Measurements from ENCODE around the gene PTPRD.

DNA sequence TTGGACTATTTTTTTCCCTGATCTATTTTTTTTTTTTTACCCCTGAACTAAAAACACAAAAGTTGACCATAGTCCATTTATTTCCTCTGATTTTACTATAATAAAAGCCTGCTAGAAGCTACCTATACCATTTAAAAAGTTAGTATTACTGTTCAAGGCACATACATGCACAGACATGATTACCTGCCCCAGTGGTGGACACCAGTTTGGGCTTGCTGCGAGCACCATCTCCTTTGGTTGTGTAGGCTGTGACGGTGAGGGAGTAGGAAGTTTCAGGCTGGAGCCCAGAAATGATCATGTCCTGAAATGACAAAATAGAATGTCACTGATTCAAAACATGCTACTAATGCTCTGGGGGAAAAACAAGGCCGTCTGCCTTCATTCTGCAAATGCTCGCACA lies 2120.1 kb downstream of the PTPRD start:
- no peak for TF ChIP-seq CTCF (IDR thresholded peaks at IDR 0.05 in 2 of 3, conservative IDR thresholded peaks at IDR 0.05 in 1 of 3; ENCODE audit: borderline replicate concordance in 1 of 3, insufficient read depth in 1 of 3, low read depth in 2 of 3, low read length in 2 of 3)
- TF ChIP-seq POLR2A (IDR thresholded peaks at IDR 0.05; ENCODE audit: borderline replicate concordance, extremely low read depth, insufficient read depth, insufficient read length) = no peak
- no peak for TF ChIP-seq EGR1 (IDR thresholded peaks at IDR 0.05; ENCODE audit: low read depth)
- TF ChIP-seq POLR2AphosphoS5 (IDR thresholded peaks at IDR 0.05; ENCODE audit: low read depth, low read length) = no peak
- no peak for TF ChIP-seq ZNF274 (IDR thresholded peaks at IDR 0.05; ENCODE audit: low read depth, low read length)
- no peak for TF ChIP-seq REST (IDR thresholded peaks at IDR 0.05; ENCODE audit: low read depth)
- TF ChIP-seq YY1 (IDR thresholded peaks at IDR 0.05; ENCODE audit: extremely low read depth, insufficient replicate concordance, low read depth, low read length) = no peak
